Right atrium auricular region (tissue), 2 donors: ENCODE data around the gene UPK3A. TPM values are rescaled to one million over a fixed set of nuclear protein-coding genes. Genes with fewer than 3 reads are reported as not detected.
A peak's percentile ranks its signal among the peaks of the same experiment; 100 is the strongest.

Source experiments
- DNase-seq: peaks from one replicate; pipeline ENCODE4 v3.0.0-alpha.2; 2019; ENCODE audit warnings: low spot score
- H3K27ac ChIP-seq, 2 donors: fragments of 200-600 bp; sonication (generic); 1 replicate in 1 of 2; 2 replicates in 1 of 2; pipeline ENCODE4 v1.5.1; 2016 to 2019
- H3K27me3 ChIP-seq, 2 donors: fragments of 200-600 bp; sonication (generic); one replicate each; pipeline versions ENCODE4 v1.5.1 to v1.6.0; 2017 to 2019
- H3K36me3 ChIP-seq: fragments of 200-600 bp; sonication (generic); one replicate; pipeline ENCODE4 v1.5.1; 2016
- H3K4me1 ChIP-seq, 2 donors: fragments of 200-600 bp; sonication (generic); one replicate each; pipeline versions ENCODE4 v1.5.1 to v1.6.0; 2017 to 2019
- H3K4me3 ChIP-seq, 2 donors: fragments of 200-600 bp; sonication (generic); 1 replicate in 1 of 2; 2 replicates in 1 of 2; pipeline ENCODE4 v1.5.1; 2017 to 2019; ENCODE audit warnings: mild to moderate bottlenecking in 1 of 2, moderate library complexity in 1 of 2
- H3K9me3 ChIP-seq, 2 donors: fragments of 200-600 bp; sonication (generic); one replicate each; pipeline ENCODE4 v1.5.1; 2019
- total RNA-seq, 2 donors: library from RNA; depleted of rRNA; stranded (reverse); fragments of >200 nt; gene quantifications; one replicate each; pipeline ENCODE4 v1.1.0, GENCODE V29; 2016
- TF ChIP-seq, protein P1 (sequence below), 2 donors: fragments of 200-600 bp; sonication (generic); IDR thresholded peaks; one replicate each; pipeline ENCODE4 v1.5.1; 2019; ENCODE audit warnings: antibody characterized with exemption in 2 of 2

The UPK3A gene
- total RNA-seq, 2 donors from 2014 or later = not detected

DNA sequence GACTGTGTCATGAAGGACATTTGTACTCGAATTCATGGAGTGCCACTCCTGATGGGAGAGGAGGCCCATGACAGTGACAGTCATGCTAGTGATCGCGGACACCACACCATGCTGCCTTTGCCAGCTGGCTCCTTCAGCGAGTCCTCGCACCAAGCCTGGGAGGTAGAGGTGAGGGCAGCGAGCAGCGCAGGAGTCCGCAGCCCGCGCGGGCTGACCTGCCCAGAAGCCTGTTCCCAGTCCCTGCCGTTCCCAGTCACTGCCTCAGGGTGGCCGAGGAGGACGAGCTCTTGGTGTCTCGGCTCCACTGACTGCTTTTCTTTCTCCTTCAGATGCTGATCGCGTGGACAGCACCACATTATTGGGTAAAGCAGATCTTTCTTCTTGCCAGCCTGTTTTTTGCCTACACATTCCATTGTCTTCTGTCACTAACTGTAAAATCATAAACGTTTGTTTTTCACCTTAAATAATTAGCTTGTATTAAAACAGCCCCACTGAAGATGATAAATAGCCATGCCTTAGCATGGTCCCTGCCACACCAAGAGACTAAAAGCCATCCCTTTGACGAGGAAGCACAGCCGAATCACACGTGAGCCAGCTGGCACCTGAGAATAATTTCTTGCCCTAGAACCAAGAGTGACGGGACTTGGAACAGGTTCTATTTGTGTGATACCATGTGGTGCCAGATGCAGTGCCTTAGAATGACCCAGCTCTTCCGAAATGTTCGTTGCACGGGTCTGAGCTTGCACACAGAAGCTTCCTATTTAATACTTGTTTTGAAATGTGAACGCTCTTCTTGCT is 50.5 kb downstream of the UPK3A start:
- H3K4me3 ChIP-seq = no peak overlapping the region
- peaks cover 18% of the 10 kb centered on the region for H3K36me3 ChIP-seq
- H3K27ac ChIP-seq = peak overlapping the region; percentile 71 to 91
- TF ChIP-seq, protein P1, sequence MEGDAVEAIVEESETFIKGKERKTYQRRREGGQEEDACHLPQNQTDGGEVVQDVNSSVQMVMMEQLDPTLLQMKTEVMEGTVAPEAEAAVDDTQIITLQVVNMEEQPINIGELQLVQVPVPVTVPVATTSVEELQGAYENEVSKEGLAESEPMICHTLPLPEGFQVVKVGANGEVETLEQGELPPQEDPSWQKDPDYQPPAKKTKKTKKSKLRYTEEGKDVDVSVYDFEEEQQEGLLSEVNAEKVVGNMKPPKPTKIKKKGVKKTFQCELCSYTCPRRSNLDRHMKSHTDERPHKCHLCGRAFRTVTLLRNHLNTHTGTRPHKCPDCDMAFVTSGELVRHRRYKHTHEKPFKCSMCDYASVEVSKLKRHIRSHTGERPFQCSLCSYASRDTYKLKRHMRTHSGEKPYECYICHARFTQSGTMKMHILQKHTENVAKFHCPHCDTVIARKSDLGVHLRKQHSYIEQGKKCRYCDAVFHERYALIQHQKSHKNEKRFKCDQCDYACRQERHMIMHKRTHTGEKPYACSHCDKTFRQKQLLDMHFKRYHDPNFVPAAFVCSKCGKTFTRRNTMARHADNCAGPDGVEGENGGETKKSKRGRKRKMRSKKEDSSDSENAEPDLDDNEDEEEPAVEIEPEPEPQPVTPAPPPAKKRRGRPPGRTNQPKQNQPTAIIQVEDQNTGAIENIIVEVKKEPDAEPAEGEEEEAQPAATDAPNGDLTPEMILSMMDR (IDR thresholded peaks at IDR 0.05) = peak in 1 of 2 donors; percentile 32
- peak; percentile 70 for DNase-seq
- H3K4me1 ChIP-seq = peaks cover 0 to 40% of the 10 kb centered on the region in 2 donors
- H3K27me3 ChIP-seq = no peaks in the 10 kb centered on the region
- no peaks in the 10 kb centered on the region for H3K9me3 ChIP-seq

DNA sequence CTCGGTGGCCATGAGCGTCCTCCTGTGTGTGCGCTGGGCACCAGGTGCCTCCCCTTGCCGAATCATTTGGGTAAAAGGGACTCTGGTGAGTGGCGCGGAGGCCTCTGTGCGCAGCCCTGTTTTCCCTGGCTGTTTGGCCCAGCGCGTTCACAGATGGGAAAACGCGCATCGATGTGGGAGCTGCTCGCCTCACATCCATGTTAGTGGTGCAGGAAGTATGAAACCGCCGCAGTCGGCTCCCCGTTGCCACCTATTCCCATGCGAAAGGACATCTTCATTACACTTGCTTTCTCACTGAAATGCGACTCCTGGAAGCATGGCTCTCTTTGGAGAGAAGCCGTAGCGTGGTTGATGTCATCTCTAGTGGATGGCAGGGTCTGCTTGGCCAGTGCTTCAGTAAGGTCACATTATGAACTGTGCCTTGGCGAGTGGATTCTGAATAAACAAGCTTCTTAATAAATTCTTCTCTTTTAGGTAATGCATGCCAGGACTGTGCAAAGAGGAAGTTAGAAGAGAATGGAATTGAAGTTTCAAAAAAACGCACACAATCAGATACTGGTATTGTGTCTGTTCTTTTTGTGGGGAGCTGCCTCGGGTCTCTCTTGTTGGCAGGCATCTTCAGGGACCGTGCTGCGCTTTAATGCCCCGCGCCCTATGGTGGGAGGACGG is 51.2 kb downstream of the UPK3A start:
- TF ChIP-seq, protein P1 (IDR thresholded peaks at IDR 0.05) = no peak
- Histone ChIP-seq H3K4me3 (no peak overlapping the region), H3K36me3 (peaks cover 18% of the 10 kb centered on the region), H3K4me1 (peaks cover 0 to 40% of the 10 kb centered on the region in 2 donors), H3K27ac (peak overlapping the region; percentile 71 to 91), H3K27me3 (no peaks in the 10 kb centered on the region), H3K9me3 (no peaks in the 10 kb centered on the region)
- no peak for DNase-seq

DNA sequence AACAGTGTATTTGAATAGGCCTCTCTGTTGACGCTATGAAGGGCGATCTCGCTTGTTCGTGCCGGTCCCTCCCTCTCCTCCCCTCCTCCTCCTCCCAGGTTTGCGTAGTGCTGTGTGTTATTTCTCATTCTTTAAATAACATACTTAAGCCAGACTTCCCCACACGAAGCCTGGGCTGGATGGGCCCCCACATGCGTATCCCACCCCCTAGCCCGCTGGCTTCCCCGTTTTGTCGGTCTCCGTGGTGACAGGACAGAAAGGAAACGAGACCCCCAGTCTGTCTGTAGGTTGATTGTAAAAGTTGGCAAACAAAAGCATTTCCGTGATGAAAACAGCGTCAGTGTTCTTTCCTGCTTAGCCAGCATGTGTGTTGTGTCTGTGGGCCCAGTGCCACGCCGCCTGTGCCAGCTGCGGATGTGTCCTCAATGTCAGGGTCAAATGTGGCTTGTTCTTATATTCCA is 52.3 kb downstream of the UPK3A start:
- TF ChIP-seq, protein P1 (IDR thresholded peaks at IDR 0.05) = no peak
- Histone ChIP-seq H3K4me1 (peaks cover 0 to 50% of the 10 kb centered on the region in 2 donors), H3K27ac (peak overlapping the region; percentile 71 to 80), H3K9me3 (no peaks in the 10 kb centered on the region), H3K27me3 (no peaks in the 10 kb centered on the region), H3K36me3 (peaks cover 18% of the 10 kb centered on the region), H3K4me3 (no peak overlapping the region)
- peak; percentile 88 for DNase-seq

DNA sequence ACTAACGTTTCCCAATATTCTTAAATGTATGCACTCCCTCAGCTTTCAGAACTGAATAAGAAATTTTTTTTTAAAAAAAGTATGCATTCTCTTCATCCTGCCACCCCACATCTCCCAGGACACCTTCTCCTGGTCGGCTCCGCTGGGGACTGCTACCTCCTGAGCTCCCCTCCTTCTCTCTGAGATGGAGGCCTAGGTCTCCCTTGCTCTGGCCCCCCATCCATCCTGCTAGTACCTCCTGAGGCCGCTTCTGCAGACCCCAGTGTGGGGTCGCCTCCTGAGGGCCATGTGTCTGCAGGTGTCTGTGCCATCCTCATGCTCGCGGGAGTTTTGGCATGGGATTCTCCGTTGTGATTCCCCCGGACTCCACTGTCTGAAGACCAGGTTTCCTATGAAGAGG is 52.8 kb downstream of the UPK3A start:
- H3K27me3 ChIP-seq = no peaks in the 10 kb centered on the region
- peaks cover 0 to 51% of the 10 kb centered on the region in 2 donors for H3K4me1 ChIP-seq
- TF ChIP-seq, protein P1 (IDR thresholded peaks at IDR 0.05) = no peak
- H3K27ac ChIP-seq = peak overlapping the region; percentile 71 to 80
- H3K9me3 ChIP-seq = no peaks in the 10 kb centered on the region
- DNase-seq = no peak
- H3K36me3 ChIP-seq = peaks cover 16% of the 10 kb centered on the region
- H3K4me3 ChIP-seq = no peak overlapping the region

DNA sequence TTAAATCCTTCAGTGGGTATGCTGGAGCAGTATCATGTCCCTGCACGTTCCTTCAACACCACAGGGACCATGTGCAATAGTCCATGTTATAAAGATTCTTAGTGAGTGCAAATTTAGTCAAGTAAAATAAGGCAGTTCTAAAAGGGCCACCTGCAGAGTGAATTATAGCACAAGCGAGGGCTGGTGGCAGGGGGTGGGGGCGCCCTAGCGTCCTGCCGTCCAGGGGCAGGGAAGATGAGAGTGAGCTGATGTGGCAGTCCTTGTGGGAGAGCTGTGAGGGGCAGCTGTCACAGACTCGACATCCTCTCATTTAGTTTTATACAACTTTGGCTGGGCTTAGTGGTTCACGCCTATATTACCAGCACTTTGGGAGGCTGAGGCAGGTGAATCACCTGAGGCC is 54.0 kb downstream of the UPK3A start:
- H3K27ac ChIP-seq = no peak overlapping the region
- no peak overlapping the region for H3K4me3 ChIP-seq
- H3K4me1 ChIP-seq = peaks cover 0 to 48% of the 10 kb centered on the region in 2 donors
- peaks cover 13% of the 10 kb centered on the region for H3K36me3 ChIP-seq
- H3K27me3 ChIP-seq = no peaks in the 10 kb centered on the region
- DNase-seq = no peak
- H3K9me3 ChIP-seq = no peaks in the 10 kb centered on the region
- TF ChIP-seq, protein P1 (IDR thresholded peaks at IDR 0.05) = no peak
